ENCODE results near the gene TMEM179. TPM values are rescaled to one million over a fixed set of nuclear protein-coding genes. Genes with fewer than 3 reads are reported as not detected.

Gene TMEM179
- total and polyA plus RNA-seq, 2 donors (not counting 3 experiments of a cell fraction or from before 2014, with no cell fraction given): 0.14 TPM; not detected in 1

GRCh38 chr14:104555430-104556255 is 48.9 kb downstream of the TMEM179 start:
- dilution Hi-C loops (cut with MboI; ENCODE audit: extremely low pct_ligation_motif_present, low sequenced_read_pairs) (no loop called here), intact Hi-C loops (cut with micrococcal nuclease) (no loop called here)
- ChIA-PET POLR2A (no interaction called here), CTCF (interaction anchor here (1.5 kb wide), 2 partner anchors 9 to 418 kb away, joined by 4 to 9 read pairs; no protein-coding TSS in a partner anchor)
- H3K9ac ChIP-seq (replicated peaks; ENCODE audit: extremely low read depth, insufficient read depth, low read length): no peak overlapping the region
- DNase-seq (ENCODE audit: low read depth, low spot score) (no peak), FAIRE-seq (no peak)
- no peaks in the 10 kb centered on the region for H4K20me1 ChIP-seq (replicated peaks; ENCODE audit: control insufficient read depth, extremely low read depth, insufficient read depth, low read length)
- H3K4me3 ChIP-seq (replicated peaks in 1 of 3; ENCODE audit: insufficient read depth in 1 of 3, low read depth in 1 of 3, low read length in 3 of 3): no peak overlapping the region
- no peaks in the 10 kb centered on the region for H3K27me3 ChIP-seq (ENCODE audit: control insufficient read depth in 2 of 2, insufficient read depth in 2 of 2, low read length in 2 of 2)
- no peaks in the 10 kb centered on the region for H3K9me3 ChIP-seq (replicated peaks; ENCODE audit: control insufficient read depth, insufficient read depth, low read length)
- no peaks in the 10 kb centered on the region for H3K36me3 ChIP-seq (ENCODE audit: control insufficient read depth in 2 of 2, extremely low read depth in 1 of 2, insufficient read depth in 2 of 2, low read length in 2 of 2)
- no peak overlapping the region for H3K27ac ChIP-seq (ENCODE audit: insufficient read depth, low read depth, low read length)
- TF ChIP-seq, protein P1, sequence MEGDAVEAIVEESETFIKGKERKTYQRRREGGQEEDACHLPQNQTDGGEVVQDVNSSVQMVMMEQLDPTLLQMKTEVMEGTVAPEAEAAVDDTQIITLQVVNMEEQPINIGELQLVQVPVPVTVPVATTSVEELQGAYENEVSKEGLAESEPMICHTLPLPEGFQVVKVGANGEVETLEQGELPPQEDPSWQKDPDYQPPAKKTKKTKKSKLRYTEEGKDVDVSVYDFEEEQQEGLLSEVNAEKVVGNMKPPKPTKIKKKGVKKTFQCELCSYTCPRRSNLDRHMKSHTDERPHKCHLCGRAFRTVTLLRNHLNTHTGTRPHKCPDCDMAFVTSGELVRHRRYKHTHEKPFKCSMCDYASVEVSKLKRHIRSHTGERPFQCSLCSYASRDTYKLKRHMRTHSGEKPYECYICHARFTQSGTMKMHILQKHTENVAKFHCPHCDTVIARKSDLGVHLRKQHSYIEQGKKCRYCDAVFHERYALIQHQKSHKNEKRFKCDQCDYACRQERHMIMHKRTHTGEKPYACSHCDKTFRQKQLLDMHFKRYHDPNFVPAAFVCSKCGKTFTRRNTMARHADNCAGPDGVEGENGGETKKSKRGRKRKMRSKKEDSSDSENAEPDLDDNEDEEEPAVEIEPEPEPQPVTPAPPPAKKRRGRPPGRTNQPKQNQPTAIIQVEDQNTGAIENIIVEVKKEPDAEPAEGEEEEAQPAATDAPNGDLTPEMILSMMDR (IDR thresholded peaks at IDR 0.05; ENCODE audit: extremely low read depth in 1 of 2, insufficient read depth in 1 of 2, low read depth in 1 of 2, low read length in 2 of 2): no peak
- no peak for TF ChIP-seq EZH2 (IDR thresholded peaks at IDR 0.05; ENCODE audit: borderline replicate concordance, low read depth, low read length, severe bottlenecking)
- TF ChIP-seq, protein P2, sequence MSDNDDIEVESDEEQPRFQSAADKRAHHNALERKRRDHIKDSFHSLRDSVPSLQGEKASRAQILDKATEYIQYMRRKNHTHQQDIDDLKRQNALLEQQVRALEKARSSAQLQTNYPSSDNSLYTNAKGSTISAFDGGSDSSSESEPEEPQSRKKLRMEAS (IDR thresholded peaks at IDR 0.05; ENCODE audit: insufficient read depth, insufficient read length): no peak
- TF ChIP-seq POLR2A (IDR thresholded peaks at IDR 0.05; ENCODE audit: low read depth, low read length): no peak
- TF ChIP-seq JUN (IDR thresholded peaks at IDR 0.05; ENCODE audit: borderline replicate concordance, insufficient read depth, insufficient read length, low read depth): no peak
- no peak for TF ChIP-seq GATA2 (IDR thresholded peaks at IDR 0.05; ENCODE audit: insufficient read depth, insufficient read length, low read depth, low read length)
- no peak for TF ChIP-seq FOS (IDR thresholded peaks at IDR 0.05; ENCODE audit: borderline replicate concordance, insufficient read depth, low read length)
- TF ChIP-seq MYC (IDR thresholded peaks at IDR 0.05; ENCODE audit: low read depth, low read length): no peak
- TF ChIP-seq POLR2AphosphoS5 (IDR thresholded peaks at IDR 0.05; ENCODE audit: insufficient read depth, low read depth, low read length): no peak
- H2AFZ ChIP-seq (ENCODE audit: low read depth, low read length): no peak overlapping the region
- no TSS peak for BruUV-seq (replicated peaks)
- H3K4me2 ChIP-seq (ENCODE audit: insufficient read depth, low read length): no peak overlapping the region
- H3K79me2 ChIP-seq (ENCODE audit: control insufficient read depth, insufficient read depth, low read length): no peaks in the 10 kb centered on the region
- no peaks in the 10 kb centered on the region for H3K9me1 ChIP-seq (replicated peaks; ENCODE audit: control insufficient read depth, extremely low read depth, insufficient read depth, low read length)
- H3K4me1 ChIP-seq (ENCODE audit: control insufficient read depth, extremely low read depth, insufficient read depth, low read length): no peaks in the 10 kb centered on the region

All from endothelial cell of umbilical vein (primary cell).